H1 (cell line): Measurements from ENCODE around the gene AVL9. TPM values are rescaled to one million over a fixed set of nuclear protein-coding genes. Genes with fewer than 3 reads are reported as not detected.
"Not testable (repeated sequence)": the region's sequence is repeated elsewhere in the genome, so short reads cannot be mapped to it uniquely, and the experiment has no call there.

Experiments used
- CTCF ChIA-PET: fragments of 300-600 bp; sonication (Branson Sonifier 250); formaldehyde crosslinking; loops from one replicate; lab custom pipeline; 2021; ENCODE audit not compliant: partially characterized antibody; lab: Charles Lee
- POLR2A ChIA-PET: fragments of 300-600 bp; sonication (Branson Sonifier 250); formaldehyde crosslinking; loops from one replicate; lab custom pipeline; 2021; ENCODE audit warnings: inconsistent platforms; ENCODE audit not compliant: partially characterized antibody; lab: Charles Lee
- DNase-seq, 2 experiments: peaks; one replicate each; pipeline versions ENCODE4 v3.0.0 to v3.0.0-alpha.2; 2010 to 2022; ENCODE audit warnings: low spot score in 2 of 2, low read depth in 1 of 2, mixed read lengths in 1 of 2
- FAIRE-seq: peaks from 2 replicates; lab custom pipeline; 2011; peaks lifted over from hg19 to GRCh38; lab: Jason Lieb, UNC
- H2AFZ ChIP-seq: 2 replicates; pipeline ENCODE4 v1.8.1; 2012; ENCODE audit warnings: low read length, inconsistent platforms
- H2AK5ac ChIP-seq: 2 replicates; pipeline ENCODE4 v1.6.1; 2013; ENCODE audit warnings: low read depth, low read length
- H2BK120ac ChIP-seq: replicated peaks from 2 replicates; pipeline ENCODE3; 2013; ENCODE audit warnings: low read depth, low read length, inconsistent platforms
- H2BK12ac ChIP-seq: 2 replicates; pipeline ENCODE4 v1.6.1; 2013; ENCODE audit warnings: low read depth, low read length
- H2BK15ac ChIP-seq: 2 replicates; pipeline ENCODE4 v1.6.1; 2013; ENCODE audit warnings: low read length
- H2BK20ac ChIP-seq: 2 replicates; pipeline ENCODE4 v1.6.1; 2013; ENCODE audit warnings: low read length
- H2BK5ac ChIP-seq: 2 replicates; pipeline ENCODE4 v1.6.1; 2013; ENCODE audit warnings: low read depth, low read length
- H3K14ac ChIP-seq: 2 replicates; pipeline ENCODE4 v1.6.1; 2013; ENCODE audit warnings: inconsistent platforms; ENCODE audit not compliant: insufficient read length
- H3K18ac ChIP-seq: 2 replicates; pipeline ENCODE4 v1.6.1; 2013; ENCODE audit warnings: low read length; ENCODE audit errors: extremely low read depth
- H3K23ac ChIP-seq: 2 replicates; pipeline ENCODE4 v1.6.1; 2013; ENCODE audit warnings: inconsistent platforms; ENCODE audit not compliant: insufficient read length
- H3K23me2 ChIP-seq: 2 replicates; pipeline ENCODE4 v1.6.1; 2013; ENCODE audit warnings: low read depth, low read length
- H3K27ac ChIP-seq: 2 replicates; pipeline ENCODE4 v1.6.1; 2011; ENCODE audit warnings: low read depth, low read length, inconsistent platforms
- H3K27me3 ChIP-seq, 4 experiments: replicated peaks in 1 of 4; 1 replicate in 1 of 4; 2 replicates in 3 of 4; pipeline versions ENCODE4 v1.6.1 to v1.8.1; 2011 to 2013; ENCODE audit warnings: low read length in 3 of 4, mild to moderate bottlenecking in 3 of 4, inconsistent platforms in 2 of 4, mixed read lengths in 2 of 4, moderate library complexity in 1 of 4; ENCODE audit not compliant: control insufficient read depth in 3 of 4, insufficient read depth in 3 of 4; ENCODE audit errors: extremely low read depth in 1 of 4
- H3K36me3 ChIP-seq, 4 experiments: 2 replicates each; pipeline versions ENCODE4 v1.6.1 to v1.8.1; 2011 to 2013; ENCODE audit warnings: mild to moderate bottlenecking in 4 of 4, low read length in 3 of 4, moderate library complexity in 2 of 4, control low read depth in 1 of 4, inconsistent platforms in 1 of 4; ENCODE audit not compliant: insufficient read depth in 4 of 4, control insufficient read depth in 2 of 4
- H3K4ac ChIP-seq: replicated peaks from 2 replicates; pipeline ENCODE3; 2013; ENCODE audit warnings: low read length, low read depth, mixed read lengths, inconsistent platforms; ENCODE audit not compliant: insufficient read length
- H3K4me1 ChIP-seq, 4 experiments: replicated peaks in 1 of 4; 1 replicate in 1 of 4; 2 replicates in 3 of 4; pipeline versions ENCODE4 v1.6.1 to v1.8.1; 2011 to 2013; ENCODE audit warnings: low read length in 3 of 4, inconsistent platforms in 2 of 4, mixed read lengths in 1 of 4; ENCODE audit not compliant: insufficient read depth in 4 of 4, control insufficient read depth in 3 of 4
- H3K4me2 ChIP-seq, 2 experiments: 2 replicates each; pipeline versions ENCODE4 v1.6.1 to v1.8.1; 2011 to 2013; ENCODE audit warnings: low read depth in 2 of 2, low read length in 2 of 2, control low read depth in 1 of 2, inconsistent platforms in 1 of 2, mild to moderate bottlenecking in 1 of 2; ENCODE audit not compliant: insufficient read depth in 1 of 2
- H3K4me3 ChIP-seq, 4 experiments: fragments of 200-600, 300-600 bp in 1 of 4; sonication (generic), shearing (Covaris generic), sonication (Bioruptor Twin) in 1 of 4; 2 replicates each; pipeline versions ENCODE4 v1.5.1 to v1.8.1; 2011 to 2016; ENCODE audit warnings: low read length in 4 of 4, low read depth in 3 of 4, control low read depth in 2 of 4, inconsistent platforms in 2 of 4, mild to moderate bottlenecking in 2 of 4, mixed read lengths in 1 of 4, moderate library complexity in 1 of 4; ENCODE audit not compliant: insufficient read depth in 2 of 4; ENCODE audit errors: extremely low read depth in 1 of 4
- H3K56ac ChIP-seq: replicated peaks from 2 replicates; pipeline ENCODE3; 2013; ENCODE audit warnings: low read depth, mild to moderate bottlenecking, mixed read lengths, low read length, inconsistent platforms; ENCODE audit not compliant: insufficient read length
- H3K79me1 ChIP-seq: 2 replicates; pipeline ENCODE4 v1.6.1; 2013; ENCODE audit warnings: low read depth, low read length, control low read depth
- H3K79me2 ChIP-seq, 2 experiments: 2 replicates each; pipeline versions ENCODE4 v1.6.1 to v1.8.1; 2012 to 2013; ENCODE audit warnings: low read length in 2 of 2, mild to moderate bottlenecking in 2 of 2, inconsistent platforms in 1 of 2; ENCODE audit not compliant: insufficient read depth in 2 of 2, control insufficient read depth in 1 of 2
- H3K9ac ChIP-seq, 4 experiments: replicated peaks in 1 of 4; 1 replicate in 1 of 4; 2 replicates in 3 of 4; pipeline versions ENCODE4 v1.6.1 to v1.8.1; 2011 to 2013; ENCODE audit warnings: low read depth in 3 of 4, low read length in 3 of 4, control low read depth in 2 of 4, mild to moderate bottlenecking in 2 of 4, moderate library complexity in 2 of 4, inconsistent platforms in 1 of 4; ENCODE audit errors: extremely low read depth in 1 of 4
- H3K9me3 ChIP-seq, 2 experiments: 2 replicates each; pipeline versions ENCODE4 v1.6.1 to v1.8.1; 2012 to 2013; ENCODE audit warnings: mild to moderate bottlenecking in 2 of 2, moderate library complexity in 2 of 2, control low read depth in 1 of 2, inconsistent platforms in 1 of 2, low read depth in 1 of 2, low read length in 1 of 2, mixed read lengths in 1 of 2; ENCODE audit not compliant: insufficient read depth in 2 of 2
- H4K20me1 ChIP-seq, 2 experiments: replicated peaks in 1 of 2; 2 replicates each; pipeline versions ENCODE3 to v1.8.1; 2011 to 2013; ENCODE audit warnings: inconsistent platforms in 2 of 2, low read length in 2 of 2, mild to moderate bottlenecking in 1 of 2; ENCODE audit not compliant: insufficient read depth in 2 of 2, control insufficient read depth in 1 of 2
- H4K5ac ChIP-seq: 2 replicates; pipeline ENCODE4 v1.6.1; 2013; ENCODE audit warnings: low read length, low read depth, mixed read lengths, inconsistent platforms; ENCODE audit not compliant: insufficient read length
- H4K8ac ChIP-seq: 2 replicates; pipeline ENCODE4 v1.8.0; 2013; ENCODE audit warnings: mild to moderate bottlenecking, moderate library complexity, low read length, inconsistent platforms; ENCODE audit not compliant: insufficient read depth; ENCODE audit errors: extremely low read depth
- H4K91ac ChIP-seq: replicated peaks from 2 replicates; pipeline ENCODE3; 2013; ENCODE audit warnings: low read length, mixed read lengths, inconsistent platforms; ENCODE audit not compliant: insufficient read length
- WGBS, 2 experiments: shearing (Covaris generic) in 1 of 2; methylation state at CpG; one replicate each; pipeline versions ENCODE4 v1.1.6 to v1.1.7; 2013 to 2015; ENCODE audit warnings: low lambda C conversion rate in 2 of 2, mixed read lengths in 2 of 2, inconsistent platforms in 1 of 2, low coverage in 1 of 2, missing lambda C conversion rate in 1 of 2; ENCODE audit not compliant: insufficient replicate concordance in 2 of 2, insufficient coverage in 1 of 2, insufficient read length in 1 of 2; ENCODE audit errors: extremely low coverage in 1 of 2, missing lambda C conversion rate in 1 of 2; 5-methylcytosine and 5-hydroxymethylcytosine counted together
- polyA plus RNA-seq, 7 experiments: library from polyadenylated mRNA; depleted of rRNA in 3 of 7; stranded (reverse) in 5 of 7; unstranded in 2 of 7; fragments of >200 nt in 5 of 7; fragments of 200-250 nt in 2 of 7; gene quantifications; 1 replicate in 5 of 7; 2 replicates in 1 of 7; 4 replicates in 1 of 7; pipeline versions ENCODE4 v1.2.1 to v1.2.3, GENCODE V29; 2011 to 2013; ENCODE audit warnings: missing spikeins in 2 of 7, mixed read lengths in 2 of 7
- total RNA-seq: library from RNA; stranded (reverse); fragmentation: NEBNext Ultra II Directional; extraction: Animal tissue kit (Norgen Biotek cat#: 25700); gene quantifications from 2 replicates; pipeline ENCODE4 v1.2.1, GENCODE V29; 2021

Gene AVL9
- total and polyA plus RNA-seq, 2 of the 8 experiments (the other 6 are each of a cell fraction or from before 2014, with no cell fraction given) = 15.5 to 42.1 TPM

- H3K79me2 ChIP-seq, H3K27me3 ChIP-seq, H3K23ac ChIP-seq, H3K23me2 ChIP-seq, H3K9me3 ChIP-seq, H2BK5ac ChIP-seq, H3K4ac ChIP-seq, H2BK120ac ChIP-seq, H3K4me3 ChIP-seq, H2AFZ ChIP-seq, H3K4me1 ChIP-seq, FAIRE-seq, H3K4me2 ChIP-seq, CTCF ChIA-PET, H3K9ac ChIP-seq, H4K20me1 ChIP-seq, H3K14ac ChIP-seq, H3K79me1 ChIP-seq, H3K18ac ChIP-seq, H2AK5ac ChIP-seq, POLR2A ChIA-PET, H2BK15ac ChIP-seq, H2BK20ac ChIP-seq, H2BK12ac ChIP-seq, H4K5ac ChIP-seq, DNase-seq, H4K8ac ChIP-seq, H3K27ac ChIP-seq, H3K36me3 ChIP-seq, H3K56ac ChIP-seq, H4K91ac ChIP-seq: not testable (repeated sequence)
- no CpG with 5 or more reads among the region's 2 CpGs for WGBS, 2 experiments
Measured at GRCh38 chr7:32470004-32470403, 25.3 kb upstream of the AVL9 start.
